Daoy (cell line): ENCODE data around the gene BMERB1. TPM values are rescaled to one million over a fixed set of nuclear protein-coding genes. Genes with fewer than 3 reads are reported as not detected.
"Not testable (repeated sequence)": the region's sequence is repeated elsewhere in the genome, so short reads cannot be mapped to it uniquely, and the experiment has no call there.

Experiments
- DNase-seq: peaks from one replicate; pipeline ENCODE4 v3.0.0-alpha.2; 2015; ENCODE audit warnings: low read depth
- total RNA-seq: library from RNA; depleted of rRNA; stranded (reverse); fragments of >200 nt; shearing (Covaris generic); gene quantifications from 2 replicates; pipeline ENCODE4 v1.2.3, GENCODE V29; 2014

Gene BMERB1
- total RNA-seq, 1 experiment from 2014 or later = 64.1 TPM

DNA sequence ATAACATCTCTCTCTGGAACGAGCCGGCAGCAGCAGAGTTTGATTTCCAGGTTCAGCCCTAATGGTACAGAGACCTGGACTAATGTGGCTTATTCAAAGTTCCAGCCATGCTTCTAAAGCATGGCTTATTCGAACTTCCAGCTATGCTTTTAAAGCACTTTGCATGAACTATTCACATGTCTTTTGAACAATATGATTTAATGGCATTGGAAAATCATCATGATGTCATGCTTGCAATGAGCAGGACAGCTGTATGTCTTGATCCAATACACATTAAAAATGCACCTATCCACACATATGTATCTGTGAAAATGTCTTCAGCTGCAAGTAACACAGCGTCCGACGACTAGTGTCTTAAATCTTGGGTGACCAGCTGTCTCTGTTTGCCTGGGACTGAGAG is 122.9 kb downstream of the BMERB1 start:
- no peak for DNase-seq

DNA sequence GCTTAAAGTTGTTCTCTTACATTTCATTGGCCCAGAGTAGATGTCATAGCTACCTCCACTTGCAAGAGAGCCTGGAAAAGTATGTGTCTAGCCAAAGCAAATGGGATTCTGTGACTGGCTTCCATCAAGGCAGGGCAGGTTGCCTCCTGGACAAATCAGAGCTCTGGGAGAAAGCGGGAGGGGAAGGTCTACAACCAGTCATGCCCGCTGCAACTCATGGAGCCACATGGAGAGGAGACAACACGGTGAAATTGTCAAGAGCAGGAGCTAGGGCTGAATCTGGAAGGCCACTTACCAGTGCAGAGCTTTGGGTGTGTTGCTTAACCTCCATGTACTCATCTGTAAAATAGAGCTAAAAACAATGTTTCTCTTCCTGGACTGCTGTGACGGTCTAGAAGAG is 124.8 kb downstream of the BMERB1 start:
- DNase-seq = no peak

DNA sequence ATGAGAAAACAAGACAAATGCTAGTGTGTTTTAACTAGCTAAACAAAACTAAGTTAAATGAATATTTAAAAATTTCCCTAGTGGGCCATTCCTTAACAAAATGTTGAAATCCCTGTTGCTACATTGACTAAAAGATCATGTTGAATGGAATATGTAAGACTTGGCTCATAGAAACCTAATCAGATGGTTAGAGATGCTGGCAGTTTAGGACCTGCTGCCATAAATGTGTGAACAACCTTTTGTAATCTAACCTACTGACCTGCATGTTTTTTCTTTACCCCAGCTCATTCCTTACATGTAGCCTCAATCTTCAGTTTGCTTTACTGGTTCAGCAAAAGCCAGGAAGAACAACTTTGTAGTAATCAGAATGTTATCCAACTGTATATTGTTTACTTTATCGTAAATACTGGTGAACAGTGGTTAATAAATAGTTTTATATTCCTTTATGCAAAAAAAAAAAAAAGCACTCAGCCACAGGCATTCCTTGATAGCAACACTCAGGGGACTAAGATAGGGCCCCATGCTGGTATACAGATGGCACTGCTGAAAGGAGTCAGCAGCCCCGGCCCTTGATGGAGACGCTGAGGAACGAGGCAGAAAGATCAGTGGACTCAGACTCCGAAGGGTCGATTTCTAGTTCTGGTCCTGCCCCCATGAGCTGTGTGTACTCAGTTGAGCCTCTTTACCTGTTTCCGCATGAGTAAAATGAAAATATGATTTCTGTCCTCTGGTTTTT is 130.4 kb downstream of the BMERB1 start:
- no peak for DNase-seq

DNA sequence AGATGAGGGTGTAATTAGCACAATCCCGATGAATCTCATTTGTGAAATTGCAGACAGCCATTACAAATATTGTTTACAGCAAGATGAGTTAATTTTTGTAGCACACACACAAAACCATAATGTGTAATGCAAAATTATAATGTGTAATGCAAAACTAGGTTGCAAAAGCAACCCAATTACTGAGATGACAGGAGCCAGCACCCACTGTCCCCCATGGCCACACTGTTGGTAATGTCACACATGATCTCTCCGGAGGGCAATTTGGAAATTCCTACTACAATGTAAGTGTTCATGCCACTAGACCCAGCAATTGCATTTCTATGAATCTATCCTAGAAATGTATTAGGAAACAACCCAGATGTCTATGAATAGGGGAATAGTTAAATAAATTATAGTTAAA is 131.7 kb downstream of the BMERB1 start:
- no peak for DNase-seq

DNA sequence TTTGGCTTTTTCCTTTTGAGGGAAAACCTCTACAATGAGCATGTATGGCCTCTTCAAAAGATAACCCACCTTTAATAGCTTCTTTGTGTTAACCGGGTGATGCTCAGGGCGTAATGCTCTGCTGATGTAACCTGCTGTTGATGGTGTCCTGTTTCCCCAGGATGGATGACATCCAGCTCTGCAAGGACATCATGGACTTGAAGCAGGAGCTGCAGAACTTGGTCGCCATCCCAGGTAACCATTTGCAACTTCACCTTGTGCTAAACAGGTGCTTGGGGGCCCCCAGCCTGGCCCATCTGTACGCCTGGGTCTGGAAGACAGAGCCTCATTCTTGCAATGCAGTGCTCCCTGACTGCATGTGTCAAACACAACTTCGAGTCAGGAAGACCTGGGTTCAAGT is 133.4 kb downstream of the BMERB1 start:
- no peak for DNase-seq

DNA sequence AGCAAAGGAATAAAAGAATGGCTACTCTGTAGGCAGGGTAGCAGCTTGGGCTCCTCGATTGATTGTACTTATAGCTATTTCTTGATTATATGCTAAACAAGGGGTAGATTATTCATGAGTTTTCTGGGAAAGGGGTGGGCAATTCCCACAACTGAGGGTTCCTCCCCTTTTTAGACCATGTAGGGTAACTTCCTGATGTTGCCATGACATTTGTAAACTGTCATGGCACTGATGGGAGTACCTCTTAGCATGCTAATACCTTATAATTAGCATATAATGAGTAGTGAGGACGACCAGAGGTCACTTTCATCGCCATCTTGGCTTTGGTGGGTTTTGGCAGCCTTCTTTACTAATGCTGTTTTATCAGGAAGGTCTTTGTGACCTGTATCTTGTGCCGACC is 136.3 kb downstream of the BMERB1 start:
- DNase-seq = not testable (repeated sequence)

DNA sequence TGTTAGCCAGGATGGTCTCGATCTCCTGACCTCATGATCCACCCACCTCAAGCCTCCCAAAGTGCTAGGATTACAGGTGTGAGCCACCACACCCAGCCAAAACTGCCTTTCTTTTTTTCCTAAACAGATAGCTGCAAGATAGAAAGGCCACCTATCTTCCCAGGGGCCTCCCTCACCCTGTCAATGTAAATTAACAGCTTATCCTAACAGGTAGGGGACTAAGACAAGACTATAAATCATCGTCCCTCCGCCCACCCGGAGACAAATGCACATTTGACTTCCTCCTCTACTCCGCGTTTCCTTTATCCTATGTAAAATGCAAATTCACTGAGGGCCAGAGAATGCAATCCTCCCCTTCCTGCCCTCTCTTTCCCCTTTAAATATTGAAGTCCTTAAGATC is 137.2 kb downstream of the BMERB1 start:
- no peak for DNase-seq

DNA sequence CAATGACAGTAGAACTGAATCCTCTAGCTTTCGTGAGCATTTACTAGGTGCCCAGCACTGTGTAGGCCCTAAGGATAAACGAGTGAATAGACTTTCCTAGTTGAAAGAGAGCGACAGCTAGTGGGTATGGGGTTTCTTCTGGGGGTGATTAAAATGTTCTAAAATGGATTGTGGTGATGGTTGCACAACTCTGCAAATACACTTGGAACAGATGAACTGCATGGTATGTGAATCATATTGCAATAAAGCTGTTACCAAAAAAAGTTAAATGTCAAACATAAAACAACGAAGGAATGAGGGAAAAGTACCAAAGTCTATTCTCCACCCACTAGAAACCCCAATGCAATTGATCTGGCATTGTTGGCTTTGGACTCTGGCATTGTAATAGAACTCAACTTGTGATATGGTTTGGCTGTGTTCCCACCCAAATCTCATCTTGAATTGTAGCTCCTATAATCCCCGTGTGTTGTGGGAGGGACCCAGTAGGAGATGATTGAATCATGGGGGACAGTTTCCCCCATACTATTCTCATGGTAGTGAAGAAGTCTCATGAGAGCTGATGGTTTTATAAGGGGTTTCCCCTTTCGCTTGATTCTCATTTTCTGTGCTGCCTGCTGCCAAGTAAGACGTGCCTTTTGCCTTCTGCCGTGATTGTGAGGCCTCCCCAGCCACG is 138.1 kb downstream of the BMERB1 start:
- no peak for DNase-seq

DNA sequence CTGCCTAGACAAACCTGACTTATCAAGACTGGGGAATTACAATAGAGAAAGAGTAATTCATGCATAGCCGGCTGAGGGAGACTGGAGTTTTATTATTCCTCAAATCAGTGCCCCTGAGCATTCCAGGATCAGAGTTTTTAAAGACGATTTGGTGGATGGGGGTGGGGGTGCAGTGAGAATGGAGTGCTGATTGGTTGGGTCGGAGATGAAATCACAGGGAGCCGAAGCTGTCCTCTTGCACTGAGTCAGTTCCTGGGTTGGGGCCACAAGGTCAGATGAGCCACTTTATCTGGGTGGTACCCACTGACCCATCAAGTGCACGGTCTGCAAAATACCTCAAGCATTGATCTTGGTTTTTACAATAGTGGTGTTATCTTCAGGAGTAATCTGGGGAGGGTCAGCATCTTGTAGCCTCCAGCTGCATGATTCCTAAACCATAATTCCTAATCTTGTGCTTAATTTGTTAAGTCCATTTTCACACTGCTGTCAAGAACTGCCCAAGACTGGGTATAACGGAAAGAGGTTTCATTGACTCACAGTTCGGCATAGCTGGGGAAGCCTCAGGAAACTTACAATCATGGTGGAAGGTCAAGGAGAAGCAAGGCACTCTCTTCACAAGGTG is 139.0 kb downstream of the BMERB1 start:
- no peak for DNase-seq

DNA sequence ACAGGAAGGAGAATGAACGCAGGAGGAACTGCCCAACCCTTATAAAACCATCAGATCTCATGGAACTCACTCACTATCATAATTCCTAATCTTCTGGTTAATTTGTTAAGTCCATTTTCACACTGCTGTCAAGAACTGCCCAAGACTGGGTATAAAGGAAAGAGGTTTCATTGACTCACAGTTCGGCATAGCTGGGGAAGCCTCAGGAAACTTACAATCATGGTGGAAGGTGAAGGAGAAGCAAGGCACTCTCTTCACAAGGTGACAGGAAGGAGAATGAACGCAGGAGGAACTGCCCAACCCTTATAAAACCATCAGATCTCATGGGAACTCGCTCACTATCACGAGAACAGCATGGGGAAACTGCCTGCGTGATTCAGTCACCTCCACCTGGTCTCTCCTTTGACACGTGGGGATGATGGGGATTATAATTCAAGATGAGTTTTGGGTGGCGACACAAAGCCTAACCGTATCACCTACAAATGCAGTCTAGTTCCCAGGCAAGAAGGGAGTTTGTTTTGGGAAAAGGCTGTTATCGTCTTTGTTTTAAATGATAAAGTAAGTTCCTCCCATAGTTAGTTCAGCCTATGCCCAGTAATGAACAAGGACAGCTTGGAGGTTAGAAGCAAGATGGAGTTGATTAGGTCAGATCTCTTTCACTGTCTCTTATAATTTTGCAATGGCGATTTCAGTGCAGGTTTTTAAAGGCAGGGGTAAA is 139.7 kb downstream of the BMERB1 start:
- DNase-seq = not testable (repeated sequence)

DNA sequence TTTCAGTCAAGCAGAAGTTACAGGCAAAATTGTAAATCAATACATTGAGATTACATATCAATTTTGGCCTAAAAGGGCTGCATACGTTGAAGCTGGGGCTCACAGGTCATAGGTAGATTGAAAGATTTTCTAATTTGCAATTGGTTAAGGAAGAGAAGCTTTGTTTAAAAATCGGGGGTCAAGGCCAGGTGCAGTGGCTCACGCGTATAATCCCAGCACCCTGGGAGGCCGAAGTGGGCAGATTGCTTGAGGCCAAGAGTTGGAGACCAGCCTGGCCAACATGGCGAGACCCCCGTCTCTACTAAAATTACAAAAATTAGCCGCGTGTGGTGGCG is 140.2 kb downstream of the BMERB1 start:
- no peak for DNase-seq

DNA sequence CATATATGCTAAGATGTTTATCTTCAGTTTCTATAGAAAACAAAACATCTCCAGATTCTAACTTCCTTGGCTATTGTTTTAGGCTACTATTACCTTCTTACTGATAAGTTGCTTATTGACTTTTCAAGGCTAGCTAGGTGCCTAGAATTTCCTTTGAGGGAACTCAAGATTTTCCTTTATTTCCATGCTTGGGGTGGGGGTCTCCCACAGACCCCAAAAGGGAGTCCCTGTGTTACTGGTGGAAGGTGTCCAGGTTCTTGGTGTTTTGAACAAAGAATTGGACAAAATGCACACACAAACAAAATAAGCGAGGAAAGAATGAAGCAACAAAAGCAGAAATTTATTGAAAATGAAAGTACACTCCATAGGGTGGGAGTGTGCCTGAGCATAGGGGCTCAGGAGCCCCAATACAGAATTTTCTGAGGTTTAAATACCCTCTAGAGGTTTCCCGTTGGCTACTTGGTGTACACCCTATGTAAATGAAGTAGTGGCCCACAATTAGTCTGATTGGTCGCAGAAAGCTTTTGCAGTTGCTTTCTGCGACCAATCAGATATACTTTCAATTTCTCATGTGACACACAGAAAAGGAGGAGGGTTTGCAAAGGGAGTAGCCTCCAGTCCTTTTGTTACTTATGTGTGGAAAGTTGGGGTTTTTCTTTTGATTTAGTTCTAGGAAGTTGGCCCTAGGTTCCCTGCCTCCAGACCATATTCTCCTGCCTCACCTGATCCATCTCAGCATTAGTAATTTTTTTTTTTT is 141.1 kb downstream of the BMERB1 start:
- DNase-seq = no peak

DNA sequence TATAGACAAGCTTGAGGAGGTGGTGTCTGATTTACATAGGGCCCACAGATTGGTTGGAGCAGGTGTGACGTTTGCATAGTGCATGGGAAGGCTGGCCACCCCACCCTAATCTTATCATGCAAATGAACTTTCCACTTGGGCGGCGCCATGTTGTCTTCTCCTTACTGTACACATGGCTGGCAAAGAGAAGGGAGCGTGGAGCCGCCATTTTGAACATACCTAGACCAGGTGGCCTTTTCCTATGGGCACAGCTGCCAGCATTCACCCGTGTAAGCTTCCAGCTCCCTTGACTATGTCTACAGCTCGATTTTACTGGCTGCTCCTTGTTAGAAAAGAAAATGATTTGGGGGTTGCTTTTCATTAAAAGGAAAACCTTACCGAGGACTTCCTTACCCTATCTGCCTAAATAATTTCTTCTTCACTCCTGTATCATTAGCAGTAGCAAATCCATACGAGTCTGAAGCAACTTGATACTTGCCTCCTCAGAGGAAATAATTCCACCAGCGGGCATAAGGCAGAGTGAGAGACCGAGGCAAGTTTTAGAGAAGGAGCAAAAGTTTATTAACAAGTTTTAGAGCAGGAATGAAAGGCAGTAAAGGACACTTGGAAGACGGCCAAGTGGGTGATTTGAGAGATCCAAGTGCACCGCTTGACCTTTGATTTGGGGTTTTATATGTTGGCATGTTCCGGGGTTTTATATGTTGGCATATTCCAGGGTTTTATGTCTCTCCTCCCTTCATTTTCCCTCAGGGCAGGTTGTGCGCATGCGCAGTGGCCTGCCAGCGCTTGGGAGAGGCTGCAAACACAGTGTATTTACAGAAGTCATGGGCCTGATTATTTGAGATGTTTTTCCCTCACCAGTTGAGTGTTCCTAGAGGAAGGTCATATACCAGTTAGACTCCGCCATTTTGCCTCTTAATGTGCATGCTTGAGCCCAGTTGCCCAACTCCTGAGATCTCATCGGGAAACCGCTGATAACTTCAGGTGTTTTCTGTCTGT is 142.9 kb downstream of the BMERB1 start:
- no peak for DNase-seq

DNA sequence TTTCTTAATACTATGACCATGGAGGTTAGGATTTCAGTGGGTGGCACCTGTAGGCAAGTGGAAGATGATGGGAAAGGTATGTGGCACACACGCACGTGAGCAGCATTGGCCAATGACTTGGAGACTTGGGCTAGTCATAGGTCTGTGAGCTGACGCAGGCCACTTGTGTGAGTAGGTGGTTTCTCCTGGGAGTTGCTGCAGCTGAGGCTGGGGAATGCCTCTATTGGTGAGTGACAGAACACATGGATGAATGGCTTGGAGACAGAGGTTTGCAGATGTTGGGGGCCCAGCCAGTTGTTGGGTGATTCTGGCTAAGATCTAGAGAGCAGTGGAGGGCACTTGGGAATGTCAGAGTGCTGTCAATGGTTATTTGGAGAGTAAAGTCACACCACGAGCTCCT is 144.4 kb downstream of the BMERB1 start:
- no peak for DNase-seq

DNA sequence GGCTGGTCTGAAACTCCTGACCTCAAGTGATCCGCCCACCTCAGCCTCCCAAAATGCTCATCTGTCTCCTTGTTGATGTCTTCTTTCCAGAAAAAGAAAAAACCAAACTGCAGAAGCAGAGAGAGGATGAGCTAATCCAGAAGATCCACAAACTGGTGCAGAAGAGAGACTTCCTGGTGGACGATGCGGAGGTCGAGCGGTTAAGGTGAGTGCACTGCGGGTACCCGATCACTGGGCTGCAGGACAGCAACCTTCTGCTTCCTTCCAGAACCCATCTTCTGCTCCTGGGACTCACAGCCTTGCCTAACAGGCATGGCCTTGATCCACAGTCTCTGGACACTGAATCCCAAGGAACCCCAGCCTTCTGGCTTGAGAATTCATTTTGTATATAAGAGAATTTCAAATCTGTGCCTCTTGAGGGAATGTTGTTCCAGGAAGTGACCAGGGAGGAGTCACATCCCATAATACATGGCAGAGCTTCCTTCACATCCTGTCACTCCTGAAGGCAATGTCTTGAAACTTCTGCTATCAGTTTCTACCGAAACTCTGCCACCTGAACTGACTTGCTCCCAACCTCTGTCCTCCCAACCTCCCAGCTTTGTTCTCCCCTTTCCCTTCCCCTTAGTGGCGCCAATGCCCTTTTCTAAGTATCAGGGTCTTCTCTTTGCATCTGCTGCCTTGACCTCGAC is 146.9 kb downstream of the BMERB1 start:
- no peak for DNase-seq

DNA sequence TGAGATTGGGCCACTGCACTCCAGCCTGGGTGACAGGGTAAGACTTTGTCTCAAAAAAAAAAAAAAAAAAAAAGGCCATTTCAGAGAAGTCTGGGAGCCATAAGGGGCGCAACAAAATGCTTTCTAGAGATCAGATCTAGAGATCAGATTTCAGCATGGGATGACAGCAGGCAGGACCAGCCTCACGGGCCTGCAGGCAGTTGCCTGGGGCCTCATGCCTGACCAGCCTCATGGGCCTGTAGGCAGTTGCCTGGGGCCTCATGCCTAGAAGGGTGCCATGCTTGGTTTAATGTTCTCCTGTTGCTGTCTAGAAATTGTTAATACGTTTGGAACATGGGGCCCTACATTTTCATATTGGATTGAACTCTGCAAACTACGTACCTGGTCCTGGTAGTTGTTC is 149.1 kb downstream of the BMERB1 start:
- DNase-seq = no peak

DNA sequence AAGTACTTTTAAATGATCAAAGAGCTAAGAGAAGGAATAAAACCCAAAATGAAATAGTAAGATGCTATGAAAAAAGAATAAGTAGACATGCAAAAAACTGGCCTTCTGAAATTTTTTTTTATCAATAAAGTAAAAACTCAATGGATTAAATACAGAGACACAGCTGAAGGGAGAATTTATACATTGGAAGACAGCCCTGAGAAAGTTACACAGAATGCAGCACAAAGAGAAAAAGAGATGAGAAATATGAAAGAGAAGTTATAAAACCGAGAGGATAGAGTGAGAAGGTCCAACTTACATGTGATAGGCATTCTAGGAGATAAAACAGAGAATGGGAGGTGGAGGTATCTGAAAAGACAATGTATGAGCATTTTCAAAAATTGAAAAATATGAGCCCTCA is 151.6 kb downstream of the BMERB1 start:
- DNase-seq = no peak

DNA sequence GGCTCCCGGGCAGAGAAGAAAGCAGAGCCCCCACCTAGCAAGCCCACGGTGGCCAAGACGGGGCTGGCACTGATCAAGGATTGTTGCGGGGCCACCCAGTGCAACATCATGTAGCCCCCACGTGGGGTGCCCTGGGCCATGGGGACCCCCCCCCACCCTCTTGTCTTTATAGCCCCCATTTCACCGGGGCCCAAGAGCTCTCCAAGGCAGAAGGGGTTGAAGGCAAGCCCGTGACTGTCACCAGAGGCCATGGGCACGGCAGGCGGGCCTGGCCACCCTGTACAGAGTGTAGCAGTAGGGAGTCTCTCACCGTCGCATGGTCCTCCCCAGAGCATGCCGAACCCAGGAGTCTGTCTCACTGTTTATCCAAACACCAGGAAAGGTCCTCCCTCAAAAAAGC is 152.3 kb downstream of the BMERB1 start:
- DNase-seq = no peak

DNA sequence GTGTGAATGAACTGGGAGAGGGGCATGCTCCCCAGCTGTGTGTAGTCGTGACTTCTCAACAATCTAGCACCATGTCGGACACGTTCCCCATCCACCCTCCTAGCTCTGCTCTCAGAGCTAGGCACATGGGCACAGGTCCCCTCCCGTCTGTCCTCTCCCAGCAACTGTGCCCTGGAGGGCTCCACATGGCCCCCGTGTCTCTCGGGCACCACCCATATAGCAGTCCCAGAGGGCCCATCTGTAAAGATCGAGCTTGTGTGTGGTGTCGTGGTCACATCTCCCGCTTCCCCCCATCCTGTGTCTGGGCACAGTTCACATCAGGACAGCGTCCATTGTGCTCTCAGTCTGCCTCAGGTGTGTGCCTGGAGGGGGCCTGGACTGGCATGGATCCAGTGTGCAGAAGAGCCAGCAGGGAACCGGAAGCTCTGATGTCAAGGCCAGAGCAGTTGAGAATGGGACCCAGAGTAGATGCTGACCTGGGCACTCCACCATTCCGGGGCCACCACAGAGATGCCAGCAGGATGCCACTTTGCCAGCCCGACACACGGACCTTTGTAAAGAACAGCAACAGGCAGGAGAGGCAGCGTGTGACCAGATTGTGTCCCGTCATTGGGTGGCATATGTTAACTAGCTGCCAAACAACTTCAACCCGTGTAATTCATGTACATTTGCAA is 152.9 kb downstream of the BMERB1 start:
- DNase-seq = no peak

DNA sequence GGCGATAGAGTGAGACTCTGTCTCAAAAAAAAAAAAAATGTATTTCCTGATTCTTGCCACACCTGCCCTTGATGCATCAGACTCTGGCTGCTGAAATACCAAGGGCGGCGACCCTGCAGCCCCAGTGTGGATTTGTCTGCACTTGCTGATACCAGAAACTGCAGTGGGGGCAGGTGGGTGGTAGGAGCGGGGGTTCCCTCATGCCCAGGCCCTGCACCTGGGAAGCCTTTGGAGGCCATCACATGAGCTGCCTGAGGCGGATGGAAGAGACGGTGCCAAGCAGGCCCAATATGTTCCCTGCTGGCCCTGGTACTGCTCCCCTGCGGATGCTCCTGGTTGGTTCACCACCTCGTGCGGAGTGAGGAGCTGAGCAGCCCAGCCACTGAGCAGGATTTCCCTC is 157.9 kb downstream of the BMERB1 start:
- DNase-seq = no peak
